IMR-90 (cell line): ENCODE measurements around the gene DCTD. TPM values are rescaled to one million over a fixed set of nuclear protein-coding genes. Genes with fewer than 3 reads are reported as not detected.

Experiments used
- ATAC-seq: fragments of 200-7000 bp; cut with Tn5 transposase; 2 replicates; pipeline ENCODE4 v1.9.1; 2020; ENCODE audit warnings: low read depth, mild to moderate bottlenecking, moderate library complexity
- BruUV-seq: library from RNA; stranded (reverse); fragments of 400-500 nt; replicated peaks from 2 replicates; lab custom pipeline; 2021; lab: Mats Ljungman, UMichigan
- CTCF ChIA-PET: fragments of 300-600 bp; formaldehyde crosslinking; extraction: SDS; loops from one replicate; lab custom pipeline; 2021; ENCODE audit warnings: antibody characterized with exemption; lab: Yijun Ruan, JAX
- POLR2A ChIA-PET: fragments of 300-600 bp; sonication (Branson Sonifier 250); formaldehyde crosslinking; loops from one replicate; lab custom pipeline; 2022; ENCODE audit warnings: antibody characterized with exemption; ENCODE audit not compliant: unreplicated experiment; lab: Charles Lee
- DNase-seq: peaks from one replicate; pipeline ENCODE4 v3.0.0; 2013
- H2AFZ ChIP-seq: replicated peaks from 2 replicates; pipeline ENCODE3; 2013; ENCODE audit warnings: low read length, mild to moderate bottlenecking; ENCODE audit not compliant: poor library complexity
- H2AK5ac ChIP-seq: 2 replicates; pipeline ENCODE4 v1.6.1; 2013; ENCODE audit warnings: low read depth, low read length, inconsistent platforms
- H2AK9ac ChIP-seq: replicated peaks from 2 replicates; pipeline ENCODE3; 2013; ENCODE audit warnings: mild to moderate bottlenecking, low read depth, low read length, moderate library complexity; ENCODE audit not compliant: poor library complexity
- H2BK120ac ChIP-seq: 2 replicates; pipeline ENCODE4 v1.6.1; 2013; ENCODE audit warnings: low read depth, low read length, inconsistent platforms
- H2BK15ac ChIP-seq: 3 replicates; pipeline ENCODE4 v1.6.1; 2013; ENCODE audit warnings: low read depth, low read length, inconsistent platforms
- H2BK20ac ChIP-seq: 2 replicates; pipeline ENCODE4 v1.6.1; 2013; ENCODE audit warnings: low read depth, mild to moderate bottlenecking, inconsistent platforms, low read length, moderate library complexity
- H2BK5ac ChIP-seq: 2 replicates; pipeline ENCODE4 v1.6.1; 2013; ENCODE audit warnings: mild to moderate bottlenecking, low read depth, low read length, inconsistent platforms; ENCODE audit not compliant: poor library complexity, severe bottlenecking
- H3K14ac ChIP-seq: replicated peaks from 2 replicates; pipeline ENCODE4 v1.6.1; 2013; ENCODE audit warnings: low read depth, low read length, inconsistent platforms
- H3K18ac ChIP-seq: 2 replicates; pipeline ENCODE4 v1.6.1; 2013; ENCODE audit warnings: low read depth, low read length, control low read depth
- H3K23ac ChIP-seq: 2 replicates; pipeline ENCODE4 v1.6.1; 2013; ENCODE audit warnings: low read depth, low read length, inconsistent platforms
- H3K27ac ChIP-seq: 2 replicates; pipeline ENCODE4 v1.5.1; 2013; ENCODE audit warnings: mild to moderate bottlenecking, control low read depth, low read length; ENCODE audit not compliant: insufficient read depth
- H3K27me3 ChIP-seq: 2 replicates; pipeline ENCODE4 v1.6.1; 2013; ENCODE audit warnings: low read length; ENCODE audit not compliant: control insufficient read depth, insufficient read depth
- H3K36me3 ChIP-seq: 2 replicates; pipeline ENCODE4 v1.6.1; 2013; ENCODE audit warnings: low read length, mixed read lengths; ENCODE audit not compliant: control insufficient read depth, insufficient read depth
- H3K4ac ChIP-seq: 2 replicates; pipeline ENCODE4 v1.6.1; 2013; ENCODE audit warnings: low read depth, low read length, inconsistent platforms
- H3K4me1 ChIP-seq: 2 replicates; pipeline ENCODE4 v1.6.1; 2013; ENCODE audit warnings: low read length, mixed read lengths; ENCODE audit not compliant: control insufficient read depth, insufficient read depth
- H3K4me2 ChIP-seq: 2 replicates; pipeline ENCODE4 v1.6.1; 2013; ENCODE audit warnings: low read depth, mild to moderate bottlenecking, control low read depth, low read length, moderate library complexity
- H3K4me3 ChIP-seq: 2 replicates; pipeline ENCODE4 v1.5.1; 2013; ENCODE audit warnings: low read depth, mild to moderate bottlenecking, control low read depth, low read length, moderate library complexity; ENCODE audit not compliant: insufficient read depth
- H3K56ac ChIP-seq: 2 replicates; pipeline ENCODE4 v1.6.1; 2013; ENCODE audit warnings: low read length, inconsistent platforms; ENCODE audit not compliant: insufficient read depth; ENCODE audit errors: extremely low read depth
- H3K79me1 ChIP-seq, 2 experiments: 2 replicates each; pipeline ENCODE4 v1.6.1; 2013; ENCODE audit warnings: low read length in 2 of 2, inconsistent platforms in 1 of 2, low read depth in 1 of 2
- H3K9ac ChIP-seq: 2 replicates; pipeline ENCODE4 v1.6.1; 2013; ENCODE audit warnings: low read depth, low read length, control low read depth
- H3K9me1 ChIP-seq: 2 replicates; pipeline ENCODE4 v1.6.1; 2013; ENCODE audit warnings: low read length, inconsistent platforms; ENCODE audit not compliant: insufficient read depth
- H3K9me3 ChIP-seq: 2 replicates; pipeline ENCODE4 v1.6.1; 2013; ENCODE audit warnings: low read length; ENCODE audit not compliant: control insufficient read depth, insufficient read depth
- H4K20me1 ChIP-seq: 2 replicates; pipeline ENCODE4 v1.6.1; 2013; ENCODE audit warnings: low read length, inconsistent platforms; ENCODE audit not compliant: insufficient read depth
- H4K5ac ChIP-seq: 2 replicates; pipeline ENCODE4 v1.6.1; 2013; ENCODE audit warnings: mild to moderate bottlenecking, low read depth, low read length, control low read depth
- H4K8ac ChIP-seq, 2 experiments: 2 replicates each; pipeline ENCODE4 v1.6.1; 2013; ENCODE audit warnings: low read depth in 2 of 2, low read length in 2 of 2, control low read depth in 1 of 2, inconsistent platforms in 1 of 2
- H4K91ac ChIP-seq: 2 replicates; pipeline ENCODE4 v1.6.1; 2013; ENCODE audit warnings: low read depth, low read length, inconsistent platforms; ENCODE audit not compliant: insufficient read depth
- BHLHE40 ChIP-seq: fragments of 150-350 bp; IDR thresholded peaks from 2 replicates; pipeline ENCODE4 v1.6.1; 2016; ENCODE audit warnings: mild to moderate bottlenecking, low read depth, low read length
- CEBPB ChIP-seq: IDR thresholded peaks from 2 replicates; pipeline ENCODE4 v1.6.1; 2012; ENCODE audit warnings: low read depth, low read length, improper control_type of control experiment
- FOS ChIP-seq: fragments of 150-350 bp; IDR thresholded peaks from 2 replicates; pipeline ENCODE4 v1.6.1; 2016; ENCODE audit warnings: low read depth, low read length
- MAFK ChIP-seq: IDR thresholded peaks from 2 replicates; pipeline ENCODE4 v1.6.1; 2012; ENCODE audit warnings: low read depth, low read length, improper control_type of control experiment
- POLR2A ChIP-seq: IDR thresholded peaks from 2 replicates; pipeline ENCODE4 v1.6.1; 2012; ENCODE audit warnings: mild to moderate bottlenecking, low read depth, low read length
- RCOR1 ChIP-seq: IDR thresholded peaks from 2 replicates; pipeline ENCODE4 v1.6.1; 2012; ENCODE audit warnings: mild to moderate bottlenecking, low read length, improper control_type of control experiment; ENCODE audit not compliant: insufficient replicate concordance
- SMC3 ChIP-seq: fragments of 150-350 bp; IDR thresholded peaks from 2 replicates; pipeline ENCODE4 v1.6.1; 2016; ENCODE audit warnings: low read depth, mild to moderate bottlenecking, antibody characterized with exemption, low read length, moderate library complexity
- WGBS, 2 experiments: methylation state at CpG; one replicate each; pipeline versions ENCODE4 v1.1.5 to v1.1.7; 2013; ENCODE audit warnings: missing lambda C conversion rate in 2 of 2; ENCODE audit not compliant: insufficient read length in 1 of 2; ENCODE audit errors: extremely low coverage in 2 of 2; 5-methylcytosine and 5-hydroxymethylcytosine counted together
- dilution Hi-C: fragments of 300-500 bp; cut with HindIII; formaldehyde crosslinking; loops from one replicate; pipeline ENCODE4 v1.14.3; 2018; ENCODE audit warnings: low sequenced_read_pairs; ENCODE audit not compliant: unreplicated experiment
- in situ Hi-C: fragments of 300-500 bp; cut with MboI; formaldehyde crosslinking; loops from 3 replicates; pipeline ENCODE4 v1.14.3; 2019; ENCODE audit warnings: low sequenced_read_pairs, inconsistent platforms, mixed read lengths
- intact Hi-C: fragments of 100-400 bp; cut with micrococcal nuclease; formaldehyde crosslinking; loops from 2 replicates; pipeline ENCODE4 v1.10.0; 2022
- polyA plus RNA-seq, 3 experiments: library from polyadenylated mRNA; depleted of rRNA; stranded (reverse); fragments of >200 nt; gene quantifications; 2 replicates each; pipeline ENCODE4 v1.2.3, GENCODE V29; 2012; ENCODE audit warnings: low replicate concordance in 1 of 3
- total RNA-seq: library from RNA; depleted of rRNA; stranded (reverse); fragments of >200 nt; gene quantifications from 2 replicates; pipeline ENCODE4 v1.2.3, GENCODE V29; 2012
- TF ChIP-seq, protein P1 (sequence below): fragments of 150-350 bp; IDR thresholded peaks from 2 replicates; pipeline ENCODE4 v1.6.1; 2016; ENCODE audit warnings: low read depth, mild to moderate bottlenecking, low read length, moderate library complexity, borderline replicate concordance
- TF ChIP-seq, protein P2 (sequence below): conservative IDR thresholded peaks from 2 replicates; pipeline ENCODE4 v1.5.1; 2012; ENCODE audit warnings: mild to moderate bottlenecking, low read depth, low read length, improper control_type of control experiment

Gene DCTD
- total and polyA plus RNA-seq, 2 of the 4 experiments (the other 2 are of a cell fraction), result 90.3 to 127 TPM

DNA sequence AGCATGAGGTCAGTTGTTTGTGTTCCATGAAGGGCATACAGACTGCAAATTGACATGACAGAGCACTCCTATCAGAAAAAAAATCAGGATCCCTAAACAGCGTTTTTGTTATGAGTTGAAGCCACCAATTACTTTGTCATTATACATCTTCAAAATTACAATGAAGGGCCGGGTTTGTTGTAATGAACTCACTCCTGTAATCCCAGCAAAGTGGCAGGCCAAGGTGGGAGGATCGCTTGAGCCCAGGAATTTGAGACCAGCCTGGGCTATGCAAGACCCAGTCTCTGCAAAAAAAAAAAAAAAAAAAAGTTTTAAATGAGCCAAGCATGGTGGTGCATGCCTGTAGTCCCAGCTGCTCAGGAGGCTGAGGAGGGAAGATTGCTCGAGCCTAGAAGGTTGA lies 3.5 kb upstream of the DCTD start:
- peaks cover 21% of the 10 kb centered on the region for H3K9me1 ChIP-seq
- H4K20me1 ChIP-seq, result no peaks in the 10 kb centered on the region
- DNase-seq (no peak), ATAC-seq (no peak)
- no peak overlapping the region for H3K14ac ChIP-seq
- no peak overlapping the region for H3K9ac ChIP-seq
- dilution Hi-C loops (loop anchor here (25.0 kb wide), 1 partner anchor 342 kb away; no protein-coding TSS in a partner anchor), intact Hi-C loops (loop anchor here (5.0 to 10.0 kb wide), 6 partner anchors 466 to 1356 kb away; partner anchors contain the start of gene TENM3), in situ Hi-C loops (no loop called here)
- no TSS peak for BruUV-seq
- peaks cover 9 to 19% of the 10 kb centered on the region in 2 experiments for H3K79me1 ChIP-seq
- no peak overlapping the region for H3K4ac ChIP-seq
- H3K27me3 ChIP-seq, result no peaks in the 10 kb centered on the region
- TF ChIP-seq, protein P1, sequence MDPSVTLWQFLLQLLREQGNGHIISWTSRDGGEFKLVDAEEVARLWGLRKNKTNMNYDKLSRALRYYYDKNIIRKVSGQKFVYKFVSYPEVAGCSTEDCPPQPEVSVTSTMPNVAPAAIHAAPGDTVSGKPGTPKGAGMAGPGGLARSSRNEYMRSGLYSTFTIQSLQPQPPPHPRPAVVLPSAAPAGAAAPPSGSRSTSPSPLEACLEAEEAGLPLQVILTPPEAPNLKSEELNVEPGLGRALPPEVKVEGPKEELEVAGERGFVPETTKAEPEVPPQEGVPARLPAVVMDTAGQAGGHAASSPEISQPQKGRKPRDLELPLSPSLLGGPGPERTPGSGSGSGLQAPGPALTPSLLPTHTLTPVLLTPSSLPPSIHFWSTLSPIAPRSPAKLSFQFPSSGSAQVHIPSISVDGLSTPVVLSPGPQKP, result no peak
- no peak for TF ChIP-seq BHLHE40
- no peak for TF ChIP-seq RCOR1
- TF ChIP-seq CEBPB, result no peak
- TF ChIP-seq POLR2A, result no peak
- TF ChIP-seq, protein P2, sequence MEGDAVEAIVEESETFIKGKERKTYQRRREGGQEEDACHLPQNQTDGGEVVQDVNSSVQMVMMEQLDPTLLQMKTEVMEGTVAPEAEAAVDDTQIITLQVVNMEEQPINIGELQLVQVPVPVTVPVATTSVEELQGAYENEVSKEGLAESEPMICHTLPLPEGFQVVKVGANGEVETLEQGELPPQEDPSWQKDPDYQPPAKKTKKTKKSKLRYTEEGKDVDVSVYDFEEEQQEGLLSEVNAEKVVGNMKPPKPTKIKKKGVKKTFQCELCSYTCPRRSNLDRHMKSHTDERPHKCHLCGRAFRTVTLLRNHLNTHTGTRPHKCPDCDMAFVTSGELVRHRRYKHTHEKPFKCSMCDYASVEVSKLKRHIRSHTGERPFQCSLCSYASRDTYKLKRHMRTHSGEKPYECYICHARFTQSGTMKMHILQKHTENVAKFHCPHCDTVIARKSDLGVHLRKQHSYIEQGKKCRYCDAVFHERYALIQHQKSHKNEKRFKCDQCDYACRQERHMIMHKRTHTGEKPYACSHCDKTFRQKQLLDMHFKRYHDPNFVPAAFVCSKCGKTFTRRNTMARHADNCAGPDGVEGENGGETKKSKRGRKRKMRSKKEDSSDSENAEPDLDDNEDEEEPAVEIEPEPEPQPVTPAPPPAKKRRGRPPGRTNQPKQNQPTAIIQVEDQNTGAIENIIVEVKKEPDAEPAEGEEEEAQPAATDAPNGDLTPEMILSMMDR, result no peak
- TF ChIP-seq SMC3, result no peak
- TF ChIP-seq MAFK, result no peak
- TF ChIP-seq FOS, result no peak
- peaks cover 19% of the 10 kb centered on the region for H3K4me1 ChIP-seq
- H2AFZ ChIP-seq, result no peak overlapping the region
- H3K18ac ChIP-seq, result no peak overlapping the region
- no peak overlapping the region for H3K4me3 ChIP-seq
- no peak overlapping the region for H2BK120ac ChIP-seq
- H3K9me3 ChIP-seq, result no peaks in the 10 kb centered on the region
- H3K56ac ChIP-seq, result no peak overlapping the region
- H3K23ac ChIP-seq, result no peak overlapping the region
- H2BK15ac ChIP-seq, result no peak overlapping the region
- WGBS, 2 experiments, result no CpG with 5 or more reads among the region's 4 CpGs
- no peaks in the 10 kb centered on the region for H3K36me3 ChIP-seq
- H4K8ac ChIP-seq, result no peak overlapping the region
- no peak overlapping the region for H2BK20ac ChIP-seq
- H3K4me2 ChIP-seq, result no peak overlapping the region
- POLR2A ChIA-PET, result no interaction called here
- H2BK5ac ChIP-seq, result no peak overlapping the region
- no peak overlapping the region for H4K5ac ChIP-seq
- no peak overlapping the region for H3K27ac ChIP-seq
- H4K91ac ChIP-seq, result no peak overlapping the region
- CTCF ChIA-PET, result no interaction called here
- no peak overlapping the region for H2AK9ac ChIP-seq
- no peak overlapping the region for H2AK5ac ChIP-seq
